ENCODE results near the gene KCNMA1. TPM values are rescaled to one million over a fixed set of nuclear protein-coding genes. Genes with fewer than 3 reads are reported as not detected.

Gene KCNMA1
- total and polyA plus RNA-seq, 7 donors, result 15.3 to 427 (median 256) TPM

DNA sequence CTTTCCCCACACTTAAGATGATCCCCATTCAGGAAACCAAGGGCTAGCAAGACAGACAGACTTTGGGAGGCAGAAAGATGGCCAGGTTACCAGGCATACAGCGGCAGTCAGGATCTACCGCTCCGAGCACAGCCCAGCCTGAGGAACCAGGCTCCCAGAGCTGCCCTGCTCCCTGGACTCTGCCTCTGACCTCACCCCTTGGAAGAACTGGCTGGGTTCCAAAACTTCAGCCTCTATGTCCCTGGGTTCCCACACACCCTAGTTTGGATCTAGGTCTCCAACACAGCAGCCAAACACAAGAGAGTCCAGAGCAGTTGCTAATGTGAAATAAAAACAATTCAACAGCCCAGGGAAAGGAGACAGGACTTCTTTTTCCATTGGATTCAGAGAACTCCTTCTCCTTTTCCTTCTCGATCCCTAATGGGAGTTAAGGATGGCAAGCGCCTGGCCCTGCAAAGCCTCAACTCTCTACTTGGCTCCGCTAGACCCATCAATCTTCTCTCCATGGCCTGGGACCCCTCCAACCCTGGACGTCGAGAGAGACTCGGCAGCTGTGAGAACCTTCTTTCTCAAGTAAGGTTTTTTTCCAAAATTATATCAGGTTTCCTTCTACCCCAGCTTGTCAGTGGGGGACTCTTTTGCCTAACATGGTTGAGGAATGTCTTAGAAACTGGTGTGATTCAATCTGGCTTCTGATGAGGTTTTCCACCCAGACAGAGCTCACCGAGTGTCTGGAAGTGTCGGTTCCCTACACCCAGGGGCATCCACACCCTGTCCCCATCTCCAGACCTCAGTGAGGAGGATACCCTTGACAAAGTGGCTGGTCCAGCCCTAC is 219.6 kb downstream of the KCNMA1 start:
- intact Hi-C loops (cut with DNase I), result no loop called here
- 82 to 89% methylated on average over 11 of the region's 11 CpGs for WGBS, 2 donors
- Histone ChIP-seq H3K36me3 (no peaks in the 10 kb centered on the region), H3K4me1 (peaks cover 0 to 100% (median 85%) of the 10 kb centered on the region in 4 donors), H3K4me3 (no peak overlapping the region), H3K9me3 (no peaks in the 10 kb centered on the region), H3K27ac (peak overlapping the region; percentile 67 to 87 (median 72)), H3K27me3 (no peaks in the 10 kb centered on the region)
- TF ChIP-seq EP300 (IDR thresholded peaks at IDR 0.05) (no peak), CTCF (IDR thresholded peaks at IDR 0.05) (no peak), POLR2AphosphoS5 (IDR thresholded peaks at IDR 0.05) (peak in 3 of 4 donors; percentile 64 to 75 (median 68))
- no peak for DNase-seq

DNA sequence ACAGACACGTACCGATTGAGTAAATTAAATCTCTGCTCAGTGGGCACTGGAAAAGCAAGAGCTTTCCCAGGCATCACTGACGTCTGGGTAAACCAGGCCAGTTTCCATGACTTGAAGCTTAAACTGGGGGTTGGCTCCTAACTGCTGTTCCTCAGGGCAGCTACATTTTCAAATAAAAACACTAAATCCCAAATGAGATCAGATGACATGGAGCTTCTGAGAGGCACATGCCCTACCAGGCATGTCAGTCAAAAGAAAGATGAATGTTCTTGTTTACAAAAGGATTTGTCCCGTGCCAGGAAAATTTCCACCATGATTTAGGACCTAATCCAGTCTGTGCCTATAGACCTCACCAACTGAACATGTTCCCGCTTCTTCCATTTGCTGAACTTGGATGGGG is 220.2 kb downstream of the KCNMA1 start:
- no peak for DNase-seq
- intact Hi-C loops (cut with DNase I), result no loop called here
- Histone ChIP-seq H3K9me3 (no peaks in the 10 kb centered on the region), H3K27me3 (no peaks in the 10 kb centered on the region), H3K36me3 (no peaks in the 10 kb centered on the region), H3K27ac (peak overlapping the region; percentile 67 to 87 (median 72)), H3K4me3 (no peak overlapping the region), H3K4me1 (peaks cover 0 to 100% (median 84%) of the 10 kb centered on the region in 4 donors)
- peak in 2 of 4 donors; percentile 12 to 23 for TF ChIP-seq POLR2AphosphoS5 (IDR thresholded peaks at IDR 0.05)
- TF ChIP-seq POLR2A (IDR thresholded peaks at IDR 0.05), result no peak
- TF ChIP-seq CTCF (IDR thresholded peaks at IDR 0.05), result no peak
- TF ChIP-seq EP300 (IDR thresholded peaks at IDR 0.05), result no peak
- 71 to 82% methylated on average over 5 of the region's 5 CpGs for WGBS, 2 donors

- TF ChIP-seq POLR2A (IDR thresholded peaks at IDR 0.05), result no peak
- H3K36me3 ChIP-seq, result no peaks in the 10 kb centered on the region
- peaks cover 0 to 100% (median 84%) of the 10 kb centered on the region in 4 donors for H3K4me1 ChIP-seq
- H3K27me3 ChIP-seq, result no peaks in the 10 kb centered on the region
- no peaks in the 10 kb centered on the region for H3K9me3 ChIP-seq
- peak overlapping the region; percentile 67 to 87 (median 72) for H3K27ac ChIP-seq
- WGBS, 2 donors, result 86 to 90% methylated on average over 14 of the region's 14 CpGs
- no peak overlapping the region for H3K4me3 ChIP-seq
- intact Hi-C loops (cut with DNase I), result no loop called here
- no peak for DNase-seq
These were observed 221.1 kb downstream of the KCNMA1 start for GRCh38 chr10:77416311-77417135.

GRCh38 chr10:77415313-77415960 is 222.2 kb downstream of the KCNMA1 start:
- Histone ChIP-seq H3K27me3 (no peaks in the 10 kb centered on the region), H3K9me3 (no peaks in the 10 kb centered on the region), H3K27ac (peak overlapping the region in 3 of 4 donors; percentile 14 to 87 (median 73)), H3K36me3 (no peaks in the 10 kb centered on the region), H3K4me1 (peaks cover 0 to 100% (median 87%) of the 10 kb centered on the region in 4 donors), H3K4me3 (no peak overlapping the region)
- no peak for DNase-seq
- intact Hi-C loops (cut with DNase I), result no loop called here
- WGBS, 2 donors, result 76 to 79% methylated on average over 6 of the region's 6 CpGs
- TF ChIP-seq CTCF (IDR thresholded peaks at IDR 0.05) (no peak), POLR2AphosphoS5 (IDR thresholded peaks at IDR 0.05) (no peak), EP300 (IDR thresholded peaks at IDR 0.05) (no peak), POLR2A (IDR thresholded peaks at IDR 0.05) (no peak)
